IMR-90 (cell line): ENCODE measurements around the gene NF2.

Source experiments
- BHLHE40 ChIP-seq: fragments of 150-350 bp; IDR thresholded peaks from 2 replicates; pipeline ENCODE4 v1.6.1; 2016; ENCODE audit warnings: mild to moderate bottlenecking, low read depth, low read length
- CEBPB ChIP-seq: IDR thresholded peaks from 2 replicates; pipeline ENCODE4 v1.6.1; 2012; ENCODE audit warnings: low read depth, low read length, improper control_type of control experiment
- CTCF ChIP-seq: conservative IDR thresholded peaks from 2 replicates; pipeline ENCODE4 v1.5.1; 2012; ENCODE audit warnings: mild to moderate bottlenecking, low read depth, low read length, improper control_type of control experiment
- FOS ChIP-seq: fragments of 150-350 bp; IDR thresholded peaks from 2 replicates; pipeline ENCODE4 v1.6.1; 2016; ENCODE audit warnings: low read depth, low read length
- MAFK ChIP-seq: IDR thresholded peaks from 2 replicates; pipeline ENCODE4 v1.6.1; 2012; ENCODE audit warnings: low read depth, low read length, improper control_type of control experiment
- MAZ ChIP-seq: IDR thresholded peaks from 2 replicates; pipeline ENCODE4 v1.6.1; 2012; ENCODE audit warnings: low read depth, mild to moderate bottlenecking, low read length, improper control_type of control experiment, moderate library complexity, borderline replicate concordance
- MXI1 ChIP-seq: IDR thresholded peaks from 2 replicates; pipeline ENCODE4 v1.6.1; 2012; ENCODE audit warnings: low read depth, mild to moderate bottlenecking, low read length, moderate library complexity, borderline replicate concordance
- NFE2L2 ChIP-seq: fragments of 150-350 bp; IDR thresholded peaks from 2 replicates; pipeline ENCODE4 v1.6.1; 2016; ENCODE audit warnings: low read depth, mild to moderate bottlenecking, low read length
- POLR2A ChIP-seq: IDR thresholded peaks from 2 replicates; pipeline ENCODE4 v1.6.1; 2012; ENCODE audit warnings: mild to moderate bottlenecking, low read depth, low read length
- RAD21 ChIP-seq: IDR thresholded peaks from 2 replicates; pipeline ENCODE4 v1.6.1; 2012; ENCODE audit warnings: low read length, improper control_type of control experiment
- RCOR1 ChIP-seq: IDR thresholded peaks from 2 replicates; pipeline ENCODE4 v1.6.1; 2012; ENCODE audit warnings: mild to moderate bottlenecking, low read length, improper control_type of control experiment; ENCODE audit not compliant: insufficient replicate concordance
- RFX5 ChIP-seq: IDR thresholded peaks from 2 replicates; pipeline ENCODE4 v1.8.0; 2012; ENCODE audit warnings: low read depth, mild to moderate bottlenecking, low read length, moderate library complexity
- SMC3 ChIP-seq: fragments of 150-350 bp; IDR thresholded peaks from 2 replicates; pipeline ENCODE4 v1.6.1; 2016; ENCODE audit warnings: low read depth, mild to moderate bottlenecking, antibody characterized with exemption, low read length, moderate library complexity
- USF2 ChIP-seq: fragments of 150-350 bp; IDR thresholded peaks from 2 replicates; pipeline ENCODE4 v1.6.1; 2017; ENCODE audit warnings: mild to moderate bottlenecking, antibody characterized with exemption, low read length, low read depth

DNA sequence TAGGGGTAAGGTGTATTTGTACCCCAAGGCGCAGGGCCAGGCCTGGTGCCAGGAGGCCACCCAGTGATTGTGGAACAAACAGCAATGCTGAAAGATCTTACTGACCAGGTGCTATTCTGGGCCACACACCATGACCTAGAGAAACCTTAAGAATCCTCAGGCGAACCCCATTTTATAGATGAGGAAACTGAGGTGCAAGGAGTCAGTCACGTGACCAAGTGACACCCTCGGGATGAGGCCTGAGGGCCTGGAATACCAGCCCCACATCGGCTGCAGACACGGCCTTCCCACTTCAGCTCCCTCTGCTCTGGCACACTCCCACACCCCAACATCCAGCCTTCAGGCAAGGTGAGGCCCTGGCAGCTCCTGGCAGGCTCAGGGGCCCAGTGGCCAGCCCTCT is 129.4 kb downstream of the NF2 start:
- TF ChIP-seq CTCF: no peak
- no peak for TF ChIP-seq SMC3
- TF ChIP-seq USF2: no peak
- no peak for TF ChIP-seq POLR2A
- TF ChIP-seq RCOR1: no peak
- no peak for TF ChIP-seq BHLHE40
- TF ChIP-seq FOS: no peak
- TF ChIP-seq RAD21: no peak
- TF ChIP-seq CEBPB: no peak
- TF ChIP-seq MAZ: no peak
- no peak for TF ChIP-seq MXI1
- TF ChIP-seq RFX5: no peak
- TF ChIP-seq NFE2L2: no peak
- no peak for TF ChIP-seq MAFK
